ENCODE results near the gene SEMA3F. TPM values are rescaled to one million over a fixed set of nuclear protein-coding genes. Genes with fewer than 3 reads are reported as not detected.

SEMA3F gene
- total RNA-seq, 1 donor from 2014 or later, result 78.1 TPM

- TF ChIP-seq POLR2AphosphoS5 (IDR thresholded peaks at IDR 0.05; ENCODE audit: insufficient read depth in 1 of 2, low read depth in 1 of 2), result no peak
- TF ChIP-seq, protein P1, sequence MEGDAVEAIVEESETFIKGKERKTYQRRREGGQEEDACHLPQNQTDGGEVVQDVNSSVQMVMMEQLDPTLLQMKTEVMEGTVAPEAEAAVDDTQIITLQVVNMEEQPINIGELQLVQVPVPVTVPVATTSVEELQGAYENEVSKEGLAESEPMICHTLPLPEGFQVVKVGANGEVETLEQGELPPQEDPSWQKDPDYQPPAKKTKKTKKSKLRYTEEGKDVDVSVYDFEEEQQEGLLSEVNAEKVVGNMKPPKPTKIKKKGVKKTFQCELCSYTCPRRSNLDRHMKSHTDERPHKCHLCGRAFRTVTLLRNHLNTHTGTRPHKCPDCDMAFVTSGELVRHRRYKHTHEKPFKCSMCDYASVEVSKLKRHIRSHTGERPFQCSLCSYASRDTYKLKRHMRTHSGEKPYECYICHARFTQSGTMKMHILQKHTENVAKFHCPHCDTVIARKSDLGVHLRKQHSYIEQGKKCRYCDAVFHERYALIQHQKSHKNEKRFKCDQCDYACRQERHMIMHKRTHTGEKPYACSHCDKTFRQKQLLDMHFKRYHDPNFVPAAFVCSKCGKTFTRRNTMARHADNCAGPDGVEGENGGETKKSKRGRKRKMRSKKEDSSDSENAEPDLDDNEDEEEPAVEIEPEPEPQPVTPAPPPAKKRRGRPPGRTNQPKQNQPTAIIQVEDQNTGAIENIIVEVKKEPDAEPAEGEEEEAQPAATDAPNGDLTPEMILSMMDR (IDR thresholded peaks at IDR 0.05), result no peak
- DNase-seq (ENCODE audit: extremely low spot score in 2 of 2), result no peak
- intact Hi-C loops (cut with DNase I), result loop anchor here (5.0 kb wide), 1 partner anchor 43 kb away; no protein-coding TSS in a partner anchor
- Histone ChIP-seq H3K27ac (peak overlapping the region; percentile 91), H3K27me3 (no peaks in the 10 kb centered on the region), H3K4me3 (no peak overlapping the region), H3K36me3 (no peaks in the 10 kb centered on the region), H3K9me3 (no peaks in the 10 kb centered on the region), H3K4me1 (peaks cover 25% of the 10 kb centered on the region)
These were observed 74.4 kb downstream of the SEMA3F start for GRCh38 chr3:50229490-50229889.

GRCh38 chr3:50230104-50230793, 75.1 kb downstream of the SEMA3F start:
- intact Hi-C loops (cut with DNase I), result no loop called here
- no peaks in the 10 kb centered on the region for H3K9me3 ChIP-seq
- no peak for TF ChIP-seq POLR2A (IDR thresholded peaks at IDR 0.05)
- TF ChIP-seq, protein P1 (IDR thresholded peaks at IDR 0.05), result no peak
- no peak for TF ChIP-seq POLR2AphosphoS5 (IDR thresholded peaks at IDR 0.05; ENCODE audit: insufficient read depth in 1 of 2, low read depth in 1 of 2)
- H3K4me3 ChIP-seq, result no peak overlapping the region
- H3K36me3 ChIP-seq, result no peaks in the 10 kb centered on the region
- no peaks in the 10 kb centered on the region for H3K27me3 ChIP-seq
- H3K27ac ChIP-seq, result peak overlapping the region; percentile 36
- peaks cover 32% of the 10 kb centered on the region for H3K4me1 ChIP-seq
- no peak for DNase-seq (ENCODE audit: extremely low spot score in 2 of 2)

DNA sequence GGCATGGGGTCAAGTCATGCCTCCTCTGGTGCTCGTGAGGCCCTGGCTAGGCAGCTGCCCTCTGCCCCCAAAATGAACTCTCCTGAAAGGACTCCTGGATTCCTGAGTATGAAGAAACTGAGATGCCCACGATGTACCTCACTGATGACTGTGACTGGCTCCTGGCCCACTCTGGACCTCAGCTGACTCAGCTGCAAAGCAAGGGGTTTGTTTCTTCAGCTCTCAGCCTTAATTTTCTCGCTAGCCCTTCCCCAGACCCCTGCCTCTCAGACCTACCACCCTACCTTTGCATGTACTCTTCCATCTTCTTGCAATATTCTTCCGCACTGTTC, 75.6 kb downstream of the SEMA3F start:
- Histone ChIP-seq H3K4me3 (no peak overlapping the region), H3K36me3 (no peaks in the 10 kb centered on the region), H3K27ac (no peak overlapping the region), H3K9me3 (no peaks in the 10 kb centered on the region), H3K27me3 (no peaks in the 10 kb centered on the region), H3K4me1 (peaks cover 32% of the 10 kb centered on the region)
- DNase-seq (ENCODE audit: extremely low spot score in 2 of 2), result no peak
- TF ChIP-seq, protein P1 (IDR thresholded peaks at IDR 0.05), result no peak
- TF ChIP-seq POLR2AphosphoS5 (IDR thresholded peaks at IDR 0.05; ENCODE audit: insufficient read depth in 1 of 2, low read depth in 1 of 2), result no peak
- TF ChIP-seq POLR2A (IDR thresholded peaks at IDR 0.05), result no peak
- intact Hi-C loops (cut with DNase I), result no loop called here

GRCh38 chr3:50231581-50231980, 76.5 kb downstream of the SEMA3F start:
- no peaks in the 10 kb centered on the region for H3K9me3 ChIP-seq
- intact Hi-C loops (cut with DNase I), result no loop called here
- no peak for TF ChIP-seq POLR2A (IDR thresholded peaks at IDR 0.05)
- no peak for TF ChIP-seq POLR2AphosphoS5 (IDR thresholded peaks at IDR 0.05; ENCODE audit: insufficient read depth in 1 of 2, low read depth in 1 of 2)
- TF ChIP-seq, protein P1 (IDR thresholded peaks at IDR 0.05), result no peak
- DNase-seq (ENCODE audit: extremely low spot score in 2 of 2), result no peak
- H3K27ac ChIP-seq, result no peak overlapping the region
- no peaks in the 10 kb centered on the region for H3K36me3 ChIP-seq
- H3K4me1 ChIP-seq, result peaks cover 27% of the 10 kb centered on the region
- no peaks in the 10 kb centered on the region for H3K27me3 ChIP-seq
- no peak overlapping the region for H3K4me3 ChIP-seq

GRCh38 chr3:50232303-50232702, 77.2 kb downstream of the SEMA3F start:
- H3K9me3 ChIP-seq, result no peaks in the 10 kb centered on the region
- H3K36me3 ChIP-seq, result no peaks in the 10 kb centered on the region
- peaks cover 29% of the 10 kb centered on the region for H3K4me1 ChIP-seq
- intact Hi-C loops (cut with DNase I), result no loop called here
- no peak overlapping the region for H3K27ac ChIP-seq
- H3K27me3 ChIP-seq, result no peaks in the 10 kb centered on the region
- no peak for DNase-seq (ENCODE audit: extremely low spot score in 2 of 2)
- H3K4me3 ChIP-seq, result no peak overlapping the region
- TF ChIP-seq, protein P1 (IDR thresholded peaks at IDR 0.05), result no peak
- TF ChIP-seq POLR2AphosphoS5 (IDR thresholded peaks at IDR 0.05; ENCODE audit: insufficient read depth in 1 of 2, low read depth in 1 of 2) (no peak), POLR2A (IDR thresholded peaks at IDR 0.05) (no peak)
